ENCODE measurements around the gene FRMD6.

The FRMD6 gene

DNA sequence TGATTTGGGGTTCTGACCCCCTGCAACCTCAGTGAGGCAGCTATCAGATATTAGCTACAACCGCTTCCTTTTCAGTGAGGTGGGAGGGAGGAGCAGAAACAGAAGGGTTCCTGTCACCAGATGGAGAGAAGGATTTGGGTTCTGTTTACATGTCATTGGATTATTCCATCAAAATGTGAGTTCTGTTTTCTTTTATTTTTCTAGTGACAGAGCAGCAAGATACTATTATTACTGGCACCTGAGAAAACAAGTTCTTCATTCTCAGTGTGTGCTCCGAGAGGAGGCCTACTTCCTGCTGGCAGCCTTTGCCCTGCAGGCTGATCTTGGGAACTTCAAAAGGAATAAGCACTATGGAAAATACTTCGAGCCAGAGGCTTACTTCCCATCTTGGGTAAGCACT lies 52.8 kb downstream of the FRMD6 start:
- TF ChIP-seq LEF1 (IDR thresholded peaks at IDR 0.05; ENCODE audit: borderline replicate concordance), result no peak
- TF ChIP-seq, protein P1, sequence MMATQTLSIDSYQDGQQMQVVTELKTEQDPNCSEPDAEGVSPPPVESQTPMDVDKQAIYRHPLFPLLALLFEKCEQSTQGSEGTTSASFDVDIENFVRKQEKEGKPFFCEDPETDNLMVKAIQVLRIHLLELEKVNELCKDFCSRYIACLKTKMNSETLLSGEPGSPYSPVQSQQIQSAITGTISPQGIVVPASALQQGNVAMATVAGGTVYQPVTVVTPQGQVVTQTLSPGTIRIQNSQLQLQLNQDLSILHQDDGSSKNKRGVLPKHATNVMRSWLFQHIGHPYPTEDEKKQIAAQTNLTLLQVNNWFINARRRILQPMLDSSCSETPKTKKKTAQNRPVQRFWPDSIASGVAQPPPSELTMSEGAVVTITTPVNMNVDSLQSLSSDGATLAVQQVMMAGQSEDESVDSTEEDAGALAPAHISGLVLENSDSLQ (IDR thresholded peaks at IDR 0.05), result no peak
- no peak for TF ChIP-seq FOXM1 (IDR thresholded peaks at IDR 0.05; ENCODE audit: borderline replicate concordance)
- no peak for TF ChIP-seq HDGF (IDR thresholded peaks at IDR 0.05; ENCODE audit: borderline replicate concordance)
- TF ChIP-seq L3MBTL2 (conservative IDR thresholded peaks at IDR 0.05), result no peak
- no peak for TF ChIP-seq ZNF384 (IDR thresholded peaks at IDR 0.05)
- TF ChIP-seq FOXA1 (IDR thresholded peaks at IDR 0.05), result no peak
- no peak for TF ChIP-seq SUZ12 (IDR thresholded peaks at IDR 0.05)
- TF ChIP-seq SP1 (IDR thresholded peaks at IDR 0.05), result no peak
- no peak for TF ChIP-seq TARDBP (IDR thresholded peaks at IDR 0.05)
- no peak for TF ChIP-seq FOXK2 (IDR thresholded peaks at IDR 0.05)
- no peak for TF ChIP-seq NFRKB (IDR thresholded peaks at IDR 0.05)
- no peak for TF ChIP-seq BHLHE40 (IDR thresholded peaks at IDR 0.05; ENCODE audit: borderline replicate concordance)
- TF ChIP-seq CTBP1 (IDR thresholded peaks at IDR 0.05; ENCODE audit: borderline replicate concordance), result no peak
- TF ChIP-seq ELF4 (IDR thresholded peaks at IDR 0.05), result no peak
- no peak for TF ChIP-seq ARNT (IDR thresholded peaks at IDR 0.05)
- ChIA-PET POLR2A (interaction anchor here (0.6 kb wide), 1 partner anchor 152 kb away, joined by 3 read pairs; no protein-coding TSS in a partner anchor), CTCF (no interaction called here)
- no peak for DNase-seq (ENCODE audit: extremely low spot score)

DNA sequence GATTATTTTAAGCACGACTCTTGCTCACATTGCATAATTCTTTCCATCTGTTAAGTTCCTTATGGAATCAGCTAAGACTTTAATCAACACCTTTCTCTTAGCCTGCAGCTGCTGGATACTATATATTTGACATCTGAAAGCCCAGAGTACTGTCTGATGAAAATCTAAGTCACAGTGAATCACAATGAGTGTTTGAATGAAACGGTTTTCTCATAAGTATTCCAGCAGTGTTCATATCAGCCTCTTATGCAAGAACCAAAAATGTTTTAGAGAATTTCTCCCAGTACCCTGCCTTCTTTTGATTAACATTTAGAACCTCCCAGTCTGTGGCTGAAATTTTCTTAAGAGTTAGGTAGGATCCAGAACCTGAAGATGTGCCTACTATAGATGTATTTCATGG lies 55.6 kb downstream of the FRMD6 start:
- ChIA-PET CTCF (no interaction called here), POLR2A (no interaction called here)
- TF ChIP-seq SUZ12 (IDR thresholded peaks at IDR 0.05) (no peak), FOXK2 (IDR thresholded peaks at IDR 0.05) (no peak), TARDBP (IDR thresholded peaks at IDR 0.05) (no peak), FOXM1 (IDR thresholded peaks at IDR 0.05; ENCODE audit: borderline replicate concordance) (no peak), ZNF384 (IDR thresholded peaks at IDR 0.05) (no peak), FOXA1 (IDR thresholded peaks at IDR 0.05) (no peak), CTBP1 (IDR thresholded peaks at IDR 0.05; ENCODE audit: borderline replicate concordance) (no peak), HDGF (IDR thresholded peaks at IDR 0.05; ENCODE audit: borderline replicate concordance) (no peak), BHLHE40 (IDR thresholded peaks at IDR 0.05; ENCODE audit: borderline replicate concordance) (no peak), SP1 (IDR thresholded peaks at IDR 0.05) (no peak), ELF4 (IDR thresholded peaks at IDR 0.05) (no peak), NFRKB (IDR thresholded peaks at IDR 0.05) (no peak)
- TF ChIP-seq, protein P1 (IDR thresholded peaks at IDR 0.05), result no peak
- no peak for DNase-seq (ENCODE audit: extremely low spot score)

DNA sequence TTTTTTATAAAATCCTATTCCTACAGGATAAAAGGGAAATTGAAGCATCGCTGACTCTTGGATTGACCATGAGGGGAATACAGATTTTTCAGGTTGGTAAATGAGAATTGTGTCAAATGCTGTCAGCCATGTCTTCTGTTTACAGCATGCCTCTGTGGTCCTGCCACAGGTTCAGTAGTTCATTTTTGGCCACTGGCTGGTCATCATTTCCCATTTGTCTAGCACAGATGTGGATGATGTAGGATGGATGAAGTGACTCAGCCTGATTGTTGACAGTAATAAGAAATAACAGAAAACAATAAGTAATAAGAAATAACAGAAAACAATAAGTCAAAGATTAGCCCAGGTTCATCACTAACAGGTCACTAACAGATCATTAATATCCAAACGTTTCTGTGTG lies 59.8 kb downstream of the FRMD6 start:
- TF ChIP-seq ZNF384 (IDR thresholded peaks at IDR 0.05), result no peak
- no peak for TF ChIP-seq SP1 (IDR thresholded peaks at IDR 0.05)
- TF ChIP-seq FOXA1 (IDR thresholded peaks at IDR 0.05), result no peak
- no peak for TF ChIP-seq HDGF (IDR thresholded peaks at IDR 0.05; ENCODE audit: borderline replicate concordance)
- no peak for TF ChIP-seq FOXM1 (IDR thresholded peaks at IDR 0.05; ENCODE audit: borderline replicate concordance)
- TF ChIP-seq, protein P1 (IDR thresholded peaks at IDR 0.05), result no peak
- TF ChIP-seq ELF4 (IDR thresholded peaks at IDR 0.05), result no peak
- no peak for TF ChIP-seq NFRKB (IDR thresholded peaks at IDR 0.05)
- DNase-seq (ENCODE audit: extremely low spot score), result no peak
- ChIA-PET POLR2A (no interaction called here), CTCF (no interaction called here)

DNA sequence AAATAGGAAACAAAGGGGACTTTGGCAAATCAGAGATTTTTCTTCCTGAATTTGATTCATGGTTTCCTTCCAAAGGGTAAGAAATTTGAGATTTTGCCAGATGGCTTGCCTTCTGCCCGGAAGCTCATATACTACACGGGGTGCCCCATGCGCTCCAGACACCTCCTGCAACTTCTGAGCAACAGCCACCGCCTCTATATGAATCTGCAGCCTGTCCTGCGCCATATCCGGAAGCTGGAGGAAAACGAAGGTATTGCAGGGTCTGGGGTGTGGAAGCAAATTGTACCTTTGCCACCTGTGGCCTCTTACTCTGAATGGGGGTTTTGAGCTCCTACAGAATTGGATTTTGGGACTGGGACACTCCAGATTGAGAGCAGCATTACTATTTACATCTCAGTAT lies 63.5 kb downstream of the FRMD6 start:
- no peak for DNase-seq (ENCODE audit: extremely low spot score)
- TF ChIP-seq ARNT (IDR thresholded peaks at IDR 0.05), result no peak
- no peak for TF ChIP-seq L3MBTL2 (conservative IDR thresholded peaks at IDR 0.05)
- TF ChIP-seq SP1 (IDR thresholded peaks at IDR 0.05), result no peak
- no peak for TF ChIP-seq SUZ12 (IDR thresholded peaks at IDR 0.05)
- TF ChIP-seq ZNF384 (IDR thresholded peaks at IDR 0.05), result no peak
- TF ChIP-seq ELF4 (IDR thresholded peaks at IDR 0.05), result no peak
- TF ChIP-seq HDGF (IDR thresholded peaks at IDR 0.05; ENCODE audit: borderline replicate concordance), result no peak
- TF ChIP-seq BHLHE40 (IDR thresholded peaks at IDR 0.05; ENCODE audit: borderline replicate concordance), result no peak
- no peak for TF ChIP-seq FOXM1 (IDR thresholded peaks at IDR 0.05; ENCODE audit: borderline replicate concordance)
- TF ChIP-seq TARDBP (IDR thresholded peaks at IDR 0.05), result no peak
- TF ChIP-seq CTBP1 (IDR thresholded peaks at IDR 0.05; ENCODE audit: borderline replicate concordance), result no peak
- no peak for TF ChIP-seq FOXK2 (IDR thresholded peaks at IDR 0.05)
- no peak for TF ChIP-seq NFRKB (IDR thresholded peaks at IDR 0.05)
- TF ChIP-seq LEF1 (IDR thresholded peaks at IDR 0.05; ENCODE audit: borderline replicate concordance), result no peak
- no peak for TF ChIP-seq FOXA1 (IDR thresholded peaks at IDR 0.05)
- TF ChIP-seq, protein P1 (IDR thresholded peaks at IDR 0.05), result no peak
- ChIA-PET POLR2A (no interaction called here), CTCF (interaction anchor here (0.6 to 1.1 kb wide), 2 partner anchors 25 to 63 kb away, joined by 3 to 4 read pairs; no protein-coding TSS in a partner anchor)

DNA sequence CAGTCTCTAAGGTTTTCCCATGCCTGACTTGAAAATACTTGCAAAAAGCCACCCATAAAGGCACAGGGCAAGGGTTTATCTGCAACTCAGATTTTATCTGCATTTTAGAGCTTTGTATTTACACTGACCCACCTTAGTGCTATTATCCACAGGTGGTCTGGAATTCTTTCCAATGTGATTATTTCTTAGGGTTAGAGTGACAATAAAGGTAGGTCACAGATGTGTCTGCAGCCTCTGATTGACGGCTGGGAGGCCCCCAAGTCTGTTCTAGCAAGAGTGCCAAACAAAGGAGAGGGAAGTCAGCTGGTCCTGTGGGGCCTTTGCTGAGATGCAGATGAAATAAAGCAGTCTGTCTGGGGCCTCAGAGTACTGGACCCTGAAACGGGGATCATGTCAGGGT lies 64.0 kb downstream of the FRMD6 start:
- TF ChIP-seq, protein P1 (IDR thresholded peaks at IDR 0.05), result peak; percentile 53
- no peak for TF ChIP-seq ARNT (IDR thresholded peaks at IDR 0.05)
- POLR2A ChIA-PET, result no interaction called here
- CTCF ChIA-PET, result interaction anchor here (0.5 to 1.1 kb wide), 2 partner anchors 15 to 63 kb away, joined by 3 to 4 read pairs; no protein-coding TSS in a partner anchor
- no peak for DNase-seq (ENCODE audit: extremely low spot score)
